HEK293 (cell line): ENCODE results near the gene ALLC.
"Not testable (repeated sequence)": the region's sequence is repeated elsewhere in the genome, so short reads cannot be mapped to it uniquely, and the experiment has no call there.

Source experiments
- MEIS1 ChIP-seq: sonication (generic); formaldehyde crosslinking; IDR thresholded peaks from 2 replicates; pipeline ENCODE4 v1.8.1; 2022; ENCODE audit warnings: missing genetic modification reagents, mild to moderate bottlenecking, borderline replicate concordance
- ZNF404 ChIP-seq: fragments of 450-650 bp; formaldehyde crosslinking; IDR thresholded peaks from 2 replicates; pipeline ENCODE4 v1.5.1; 2017; ENCODE audit warnings: missing biosample characterization, missing genetic modification characterization
- ZNF513 ChIP-seq: fragments of 450-650 bp; IDR thresholded peaks from 2 replicates; pipeline ENCODE4 v1.5.1; 2018; ENCODE audit warnings: missing biosample characterization, missing genetic modification characterization

DNA sequence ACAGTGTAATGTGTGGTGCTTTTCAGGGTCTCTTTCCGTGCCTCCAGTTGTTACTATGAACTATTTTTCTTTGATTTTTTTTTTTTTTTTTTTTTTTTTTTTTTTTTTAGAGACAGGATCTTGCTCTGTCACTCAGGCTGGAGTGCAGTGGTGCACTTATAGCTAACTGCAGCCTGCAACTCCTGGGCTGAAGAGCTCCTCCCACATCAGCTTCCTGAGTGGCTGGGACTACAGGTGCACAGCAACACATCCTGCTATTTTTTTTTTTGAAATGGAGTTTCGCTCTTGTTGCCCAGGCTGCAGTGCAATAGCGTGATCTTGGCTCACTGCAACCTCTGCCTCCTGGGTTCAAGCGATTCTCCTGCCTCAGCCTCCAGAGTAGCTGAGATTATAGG is 48.7 kb upstream of the ALLC start:
- TF ChIP-seq ZNF404 (tag by site-specific recombination); ZNF513; MEIS1 (CRISPR knock-in tag): not testable (repeated sequence)
